ENCODE data around the gene UNC13B. TPM values are rescaled to one million over a fixed set of nuclear protein-coding genes. Genes with fewer than 3 reads are reported as not detected.

The UNC13B gene
- total and polyA plus RNA-seq, 2 donors (not counting 3 experiments of a cell fraction or from before 2014, with no cell fraction given): 30.1 to 46.2 TPM

GRCh38 chr9:35136866-35137265 is 24.9 kb upstream of the UNC13B start:
- Histone ChIP-seq H3K9me3 (replicated peaks; ENCODE audit: control insufficient read depth, insufficient read depth, low read length) (no peaks in the 10 kb centered on the region), H3K9me1 (replicated peaks; ENCODE audit: control insufficient read depth, extremely low read depth, insufficient read depth, low read length) (no peaks in the 10 kb centered on the region), H3K4me1 (ENCODE audit: control insufficient read depth, extremely low read depth, insufficient read depth, low read length) (no peaks in the 10 kb centered on the region), H3K79me2 (ENCODE audit: control insufficient read depth, insufficient read depth, low read length) (no peaks in the 10 kb centered on the region), H3K27ac (ENCODE audit: insufficient read depth, low read depth, low read length) (no peak overlapping the region), H3K36me3 (ENCODE audit: control insufficient read depth in 2 of 2, extremely low read depth in 1 of 2, insufficient read depth in 2 of 2, low read length in 2 of 2) (no peaks in the 10 kb centered on the region), H3K4me3 (replicated peaks in 1 of 3; ENCODE audit: insufficient read depth in 1 of 3, low read depth in 1 of 3, low read length in 3 of 3) (no peak overlapping the region), H2AFZ (ENCODE audit: low read depth, low read length) (no peak overlapping the region), H4K20me1 (replicated peaks; ENCODE audit: control insufficient read depth, extremely low read depth, insufficient read depth, low read length) (no peaks in the 10 kb centered on the region), H3K27me3 (ENCODE audit: control insufficient read depth in 2 of 2, insufficient read depth in 2 of 2, low read length in 2 of 2) (no peaks in the 10 kb centered on the region), H3K9ac (replicated peaks; ENCODE audit: extremely low read depth, insufficient read depth, low read length) (no peak overlapping the region), H3K4me2 (ENCODE audit: insufficient read depth, low read length) (no peak overlapping the region)
- CTCF ChIA-PET: interaction anchor here (2.0 kb wide), 1 partner anchor 13 kb away, joined by 4 read pairs; no protein-coding TSS in a partner anchor
- no TSS peak for BruUV-seq (replicated peaks)
- POLR2A ChIA-PET: no interaction called here
- no peak for DNase-seq (ENCODE audit: low read depth, low spot score)
- TF ChIP-seq GATA2 (IDR thresholded peaks at IDR 0.05; ENCODE audit: insufficient read depth, insufficient read length, low read depth, low read length): no peak
- no peak for TF ChIP-seq POLR2A (IDR thresholded peaks at IDR 0.05; ENCODE audit: low read depth, low read length)
- TF ChIP-seq MYC (IDR thresholded peaks at IDR 0.05; ENCODE audit: low read depth, low read length): no peak
- no peak for TF ChIP-seq JUN (IDR thresholded peaks at IDR 0.05; ENCODE audit: borderline replicate concordance, insufficient read depth, insufficient read length, low read depth)
- no peak for TF ChIP-seq POLR2AphosphoS5 (IDR thresholded peaks at IDR 0.05; ENCODE audit: insufficient read depth, low read depth, low read length)
- no peak for TF ChIP-seq MAX (IDR thresholded peaks at IDR 0.05; ENCODE audit: insufficient read depth, insufficient read length)
- TF ChIP-seq CTCF (IDR thresholded peaks at IDR 0.05; ENCODE audit: extremely low read depth in 1 of 2, insufficient read depth in 1 of 2, low read depth in 1 of 2, low read length in 2 of 2): no peak
- no peak for TF ChIP-seq EZH2 (IDR thresholded peaks at IDR 0.05; ENCODE audit: borderline replicate concordance, low read depth, low read length, severe bottlenecking)
- no peak for TF ChIP-seq FOS (IDR thresholded peaks at IDR 0.05; ENCODE audit: borderline replicate concordance, insufficient read depth, low read length)
- dilution Hi-C loops (cut with MboI; ENCODE audit: extremely low pct_ligation_motif_present, low sequenced_read_pairs): no loop called here
- intact Hi-C loops (cut with micrococcal nuclease): no loop called here
- no peak for FAIRE-seq

Measured in endothelial cell of umbilical vein (primary cell).